ENCODE measurements around the gene ALPK1.
"Not testable (repeated sequence)": the region's sequence is repeated elsewhere in the genome, so short reads cannot be mapped to it uniquely, and the experiment has no call there.

ALPK1 gene

DNA sequence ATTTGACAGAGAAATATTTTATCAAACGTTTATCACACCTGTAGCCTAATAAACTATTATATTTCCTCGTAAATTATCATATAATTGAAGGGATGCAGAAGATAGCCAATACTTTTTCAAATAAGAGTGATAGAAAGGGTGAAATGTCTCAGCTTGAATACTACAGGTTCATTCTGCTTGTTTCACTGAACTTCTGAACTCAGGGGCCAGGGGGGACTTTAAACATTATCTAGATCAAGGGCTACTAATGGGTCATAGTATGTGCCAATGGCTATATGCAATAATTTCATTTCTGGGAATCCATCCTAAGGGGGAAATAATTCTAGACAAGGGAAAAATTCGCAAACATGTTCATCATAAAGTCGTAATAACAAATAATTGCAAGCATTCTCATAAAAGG lies 2.6 kb downstream of the ALPK1 start:
- ChIA-PET CTCF (interaction anchor here (0.6 to 1.4 kb wide), 2 partner anchors 23 to 1035 kb away, joined by 3 read pairs; no protein-coding TSS in a partner anchor), POLR2A (no interaction called here)
- no peak overlapping the region for H3K27ac ChIP-seq (ENCODE audit: extremely low read depth, low read depth, low read length)
- no peaks in the 10 kb centered on the region for H3K9me3 ChIP-seq (ENCODE audit: control insufficient read depth, insufficient read depth, low read depth, low read length)
- no peaks in the 10 kb centered on the region for H3K4me1 ChIP-seq (ENCODE audit: control insufficient read depth, insufficient read depth, low read length)
- no peaks in the 10 kb centered on the region for H3K36me3 ChIP-seq (ENCODE audit: control insufficient read depth in 2 of 2, insufficient read depth in 1 of 2, low read length in 2 of 2)
- no peak overlapping the region for H3K4me3 ChIP-seq (ENCODE audit: low read depth, low read length)
- TF ChIP-seq, protein P1, sequence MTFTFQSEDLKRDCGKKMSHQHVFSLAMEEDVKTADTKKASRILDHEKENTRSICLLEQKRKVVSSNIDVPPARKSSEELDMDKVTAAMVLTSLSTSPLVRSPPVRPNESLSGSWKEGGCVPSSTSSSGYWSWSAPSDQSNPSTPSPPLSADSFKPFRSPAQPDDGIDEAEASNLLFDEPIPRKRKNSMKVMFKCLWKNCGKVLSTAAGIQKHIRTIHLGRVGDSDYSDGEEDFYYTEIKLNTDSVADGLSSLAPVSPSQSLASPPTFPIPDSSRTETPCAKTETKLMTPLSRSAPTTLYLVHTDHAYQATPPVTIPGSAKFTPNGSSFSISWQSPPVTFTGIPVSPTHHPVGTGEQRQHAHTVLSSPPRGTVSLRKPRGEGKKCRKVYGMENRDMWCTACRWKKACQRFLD (tag by site-specific recombination; IDR thresholded peaks at IDR 0.05): no peak
- no peak for TF ChIP-seq ZBTB7A (tag by site-specific recombination; IDR thresholded peaks at IDR 0.05; ENCODE audit: low read depth)
- no peak for TF ChIP-seq ZBTB8A (tag by site-specific recombination; IDR thresholded peaks at IDR 0.05)
- no peak for TF ChIP-seq RBAK (tag by site-specific recombination; IDR thresholded peaks at IDR 0.05)
- TF ChIP-seq, protein P2, sequence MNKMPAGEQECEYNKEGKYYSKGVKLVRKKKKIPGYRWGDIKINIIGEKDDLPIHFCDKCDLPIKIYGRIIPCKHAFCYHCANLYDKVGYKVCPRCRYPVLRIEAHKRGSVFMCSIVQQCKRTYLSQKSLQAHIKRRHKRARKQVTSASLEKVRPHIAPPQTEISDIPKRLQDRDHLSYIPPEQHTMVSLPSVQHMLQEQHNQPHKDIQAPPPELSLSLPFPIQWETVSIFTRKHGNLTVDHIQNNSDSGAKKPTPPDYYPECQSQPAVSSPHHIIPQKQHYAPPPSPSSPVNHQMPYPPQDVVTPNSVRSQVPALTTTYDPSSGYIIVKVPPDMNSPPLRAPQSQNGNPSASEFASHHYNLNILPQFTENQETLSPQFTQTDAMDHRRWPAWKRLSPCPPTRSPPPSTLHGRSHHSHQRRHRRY (tag by site-specific recombination; IDR thresholded peaks at IDR 0.05): no peak
- TF ChIP-seq ZNF792 (tag by site-specific recombination; IDR thresholded peaks at IDR 0.05): no peak
- TF ChIP-seq, protein P3, sequence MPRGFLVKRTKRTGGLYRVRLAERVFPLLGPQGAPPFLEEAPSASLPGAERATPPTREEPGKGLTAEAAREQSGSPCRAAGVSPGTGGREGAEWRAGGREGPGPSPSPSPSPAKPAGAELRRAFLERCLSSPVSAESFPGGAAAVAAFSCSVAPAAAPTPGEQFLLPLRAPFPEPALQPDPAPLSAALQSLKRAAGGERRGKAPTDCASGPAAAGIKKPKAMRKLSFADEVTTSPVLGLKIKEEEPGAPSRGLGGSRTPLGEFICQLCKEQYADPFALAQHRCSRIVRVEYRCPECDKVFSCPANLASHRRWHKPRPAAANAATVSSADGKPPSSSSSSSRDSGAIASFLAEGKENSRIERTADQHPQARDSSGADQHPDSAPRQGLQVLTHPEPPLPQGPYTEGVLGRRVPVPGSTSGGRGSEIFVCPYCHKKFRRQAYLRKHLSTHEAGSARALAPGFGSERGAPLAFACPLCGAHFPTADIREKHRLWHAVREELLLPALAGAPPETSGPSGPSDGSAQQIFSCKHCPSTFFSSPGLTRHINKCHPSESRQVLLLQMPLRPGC (tag by site-specific recombination; IDR thresholded peaks at IDR 0.05): no peak
- TF ChIP-seq PRDM1 (tag by site-specific recombination; IDR thresholded peaks at IDR 0.05): no peak
- TF ChIP-seq HOXA7 (CRISPR knock-in tag; IDR thresholded peaks at IDR 0.05; ENCODE audit: borderline replicate concordance): no peak

DNA sequence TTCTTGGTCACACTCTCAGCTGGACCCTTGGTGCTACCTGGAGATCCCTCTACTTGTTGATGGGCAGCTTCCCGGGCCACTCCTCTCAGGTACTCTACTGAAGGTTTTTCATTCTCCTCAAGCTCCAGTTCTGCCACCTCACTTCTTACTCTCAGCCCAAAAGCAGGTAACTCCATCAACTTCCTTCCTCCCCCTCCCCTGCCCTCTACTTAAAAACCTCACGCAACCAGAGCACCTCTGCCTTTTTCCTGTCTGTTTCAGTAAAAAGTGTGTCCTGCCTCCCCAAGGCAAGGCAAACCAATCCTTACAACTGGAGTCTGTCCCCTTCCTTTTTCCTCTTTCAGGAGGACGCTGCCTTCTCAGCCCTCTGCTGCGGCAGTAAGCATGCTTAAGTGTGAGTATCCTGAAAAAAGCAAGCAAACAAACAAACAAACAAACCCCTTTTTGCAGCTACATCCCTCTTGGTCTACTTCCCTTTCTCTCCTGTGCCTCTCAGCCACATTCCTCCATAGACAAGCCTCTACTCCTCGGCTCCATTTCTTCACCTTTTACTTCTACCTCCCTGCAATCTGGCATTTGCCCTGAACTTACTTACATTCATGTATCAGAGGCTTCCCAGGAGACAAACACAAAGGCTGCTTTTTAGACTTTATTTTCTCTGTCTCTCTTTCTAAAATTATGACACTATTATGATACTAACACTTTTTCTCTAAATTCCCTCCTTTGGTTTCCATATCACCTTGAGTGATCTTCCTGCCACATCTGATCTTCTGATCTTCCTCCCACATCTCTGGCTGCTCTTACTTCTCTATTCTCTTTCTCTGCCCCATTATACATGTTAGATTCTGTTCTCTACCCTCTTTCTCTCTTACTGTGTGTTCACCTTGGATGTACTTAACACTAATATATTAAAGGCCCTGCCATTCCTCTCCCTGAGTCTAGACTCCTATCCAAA lies 5.4 kb downstream of the ALPK1 start:
- ChIA-PET POLR2A (no interaction called here), CTCF (interaction anchor here (0.6 to 0.7 kb wide), 2 partner anchors 203 to 1809 kb away, joined by 3 to 4 read pairs; no protein-coding TSS in a partner anchor)
- TF ChIP-seq GLI4 (tag by site-specific recombination; IDR thresholded peaks at IDR 0.05): no peak
- TF ChIP-seq KLF16 (tag by site-specific recombination; IDR thresholded peaks at IDR 0.05): no peak
- TF ChIP-seq GLIS2 (tag by site-specific recombination; IDR thresholded peaks at IDR 0.05): no peak
- no peak for TF ChIP-seq ZNF266 (tag by site-specific recombination; IDR thresholded peaks at IDR 0.05; ENCODE audit: low read depth)
- TF ChIP-seq AEBP2 (tag by site-specific recombination; IDR thresholded peaks at IDR 0.05; ENCODE audit: borderline replicate concordance): no peak
- TF ChIP-seq ZNF24 (tag by site-specific recombination; IDR thresholded peaks at IDR 0.05): no peak
- no peak for TF ChIP-seq ZFP69B (tag by site-specific recombination; IDR thresholded peaks at IDR 0.05)
- H3K9me3 ChIP-seq (ENCODE audit: control insufficient read depth, insufficient read depth, low read depth, low read length): no peaks in the 10 kb centered on the region
- H3K36me3 ChIP-seq (ENCODE audit: control insufficient read depth in 2 of 2, insufficient read depth in 1 of 2, low read length in 2 of 2): no peaks in the 10 kb centered on the region
- no peaks in the 10 kb centered on the region for H3K4me1 ChIP-seq (ENCODE audit: control insufficient read depth, insufficient read depth, low read length)
- H3K27ac ChIP-seq (ENCODE audit: extremely low read depth, low read depth, low read length): no peak overlapping the region
- no peak overlapping the region for H3K4me3 ChIP-seq (ENCODE audit: low read depth, low read length)

GRCh38 chr4:112305477-112305876 lies 8.3 kb downstream of the ALPK1 start:
- H3K36me3 ChIP-seq (ENCODE audit: control insufficient read depth in 2 of 2, insufficient read depth in 1 of 2, low read length in 2 of 2); H3K27ac ChIP-seq (ENCODE audit: extremely low read depth, low read depth, low read length); H3K9me3 ChIP-seq (ENCODE audit: control insufficient read depth, insufficient read depth, low read depth, low read length); CTCF ChIA-PET; H3K4me1 ChIP-seq (ENCODE audit: control insufficient read depth, insufficient read depth, low read length); POLR2A ChIA-PET; H3K4me3 ChIP-seq (ENCODE audit: low read depth, low read length): not testable (repeated sequence)
